Measurements from ENCODE around the gene TIFAB.

DNA sequence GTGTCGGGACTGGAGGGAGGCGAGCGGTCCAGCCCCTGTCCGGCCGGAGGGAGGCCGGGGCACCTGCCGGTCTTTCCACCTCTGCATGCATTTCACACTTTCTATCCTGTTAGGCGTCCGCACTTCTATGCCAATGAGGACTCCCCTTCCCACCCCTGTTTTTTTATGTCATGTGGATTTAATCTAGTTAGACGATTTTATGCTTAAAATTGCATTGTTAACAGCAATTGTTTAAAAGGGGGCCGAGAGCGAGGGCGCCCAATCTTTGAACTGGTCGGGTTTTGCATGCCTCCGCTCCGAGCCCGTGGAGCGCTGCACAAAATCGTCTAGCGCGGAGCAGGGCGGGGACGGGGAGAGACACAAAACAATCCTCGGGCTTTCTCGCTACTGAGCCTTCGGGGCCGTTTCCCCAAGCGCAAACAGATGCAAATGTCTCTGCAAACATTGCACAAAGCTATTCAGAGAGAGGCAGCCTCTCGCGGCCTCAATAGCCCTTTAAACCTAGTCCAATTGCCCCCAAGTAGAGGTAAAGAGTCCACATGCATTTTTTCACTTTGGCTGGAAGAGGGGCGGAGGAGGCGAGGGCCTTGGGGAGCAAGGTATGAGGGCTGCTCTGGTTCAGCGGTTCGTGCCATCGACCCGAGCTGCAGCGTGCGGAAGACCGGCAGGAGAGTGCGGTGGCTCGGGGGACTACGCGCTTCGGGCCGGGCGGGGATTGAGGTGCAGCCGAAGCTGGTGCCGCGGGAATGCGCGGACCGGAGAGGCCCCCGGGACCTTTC, 37.5 kb upstream of the TIFAB start:
- TF ChIP-seq POLR2A (IDR thresholded peaks at IDR 0.05) = no peak
- TF ChIP-seq, protein P1, sequence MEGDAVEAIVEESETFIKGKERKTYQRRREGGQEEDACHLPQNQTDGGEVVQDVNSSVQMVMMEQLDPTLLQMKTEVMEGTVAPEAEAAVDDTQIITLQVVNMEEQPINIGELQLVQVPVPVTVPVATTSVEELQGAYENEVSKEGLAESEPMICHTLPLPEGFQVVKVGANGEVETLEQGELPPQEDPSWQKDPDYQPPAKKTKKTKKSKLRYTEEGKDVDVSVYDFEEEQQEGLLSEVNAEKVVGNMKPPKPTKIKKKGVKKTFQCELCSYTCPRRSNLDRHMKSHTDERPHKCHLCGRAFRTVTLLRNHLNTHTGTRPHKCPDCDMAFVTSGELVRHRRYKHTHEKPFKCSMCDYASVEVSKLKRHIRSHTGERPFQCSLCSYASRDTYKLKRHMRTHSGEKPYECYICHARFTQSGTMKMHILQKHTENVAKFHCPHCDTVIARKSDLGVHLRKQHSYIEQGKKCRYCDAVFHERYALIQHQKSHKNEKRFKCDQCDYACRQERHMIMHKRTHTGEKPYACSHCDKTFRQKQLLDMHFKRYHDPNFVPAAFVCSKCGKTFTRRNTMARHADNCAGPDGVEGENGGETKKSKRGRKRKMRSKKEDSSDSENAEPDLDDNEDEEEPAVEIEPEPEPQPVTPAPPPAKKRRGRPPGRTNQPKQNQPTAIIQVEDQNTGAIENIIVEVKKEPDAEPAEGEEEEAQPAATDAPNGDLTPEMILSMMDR (IDR thresholded peaks at IDR 0.05) = no peak
